ENCODE results near the gene GDPD5.

The GDPD5 gene

DNA sequence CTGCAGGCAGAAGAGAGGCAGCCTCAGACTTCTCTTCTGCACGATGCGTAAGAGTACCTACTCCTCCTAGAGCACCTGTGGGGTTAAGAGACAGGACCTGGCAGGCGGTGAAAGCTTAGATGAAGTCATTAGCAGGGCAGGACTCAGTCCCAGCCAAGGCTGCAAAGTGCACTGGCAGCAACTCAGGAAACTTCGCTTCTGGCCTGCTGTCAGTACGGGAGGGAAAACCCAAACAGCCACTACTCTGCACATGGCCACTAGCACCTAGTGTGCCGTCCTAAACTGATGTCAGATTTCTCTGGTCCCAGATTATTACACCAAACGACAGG is 84.0 kb downstream of the GDPD5 start:
- no peak for DNase-seq

GRCh38 chr11:75440960-75441803 is 84.6 kb downstream of the GDPD5 start:
- no peak for DNase-seq

- no peak for DNase-seq
Observed at GRCh38 chr11:75439495-75440120, 86.1 kb downstream of the GDPD5 start.

- no peak for DNase-seq
Observed at GRCh38 chr11:75439026-75439425, 86.7 kb downstream of the GDPD5 start.

DNA sequence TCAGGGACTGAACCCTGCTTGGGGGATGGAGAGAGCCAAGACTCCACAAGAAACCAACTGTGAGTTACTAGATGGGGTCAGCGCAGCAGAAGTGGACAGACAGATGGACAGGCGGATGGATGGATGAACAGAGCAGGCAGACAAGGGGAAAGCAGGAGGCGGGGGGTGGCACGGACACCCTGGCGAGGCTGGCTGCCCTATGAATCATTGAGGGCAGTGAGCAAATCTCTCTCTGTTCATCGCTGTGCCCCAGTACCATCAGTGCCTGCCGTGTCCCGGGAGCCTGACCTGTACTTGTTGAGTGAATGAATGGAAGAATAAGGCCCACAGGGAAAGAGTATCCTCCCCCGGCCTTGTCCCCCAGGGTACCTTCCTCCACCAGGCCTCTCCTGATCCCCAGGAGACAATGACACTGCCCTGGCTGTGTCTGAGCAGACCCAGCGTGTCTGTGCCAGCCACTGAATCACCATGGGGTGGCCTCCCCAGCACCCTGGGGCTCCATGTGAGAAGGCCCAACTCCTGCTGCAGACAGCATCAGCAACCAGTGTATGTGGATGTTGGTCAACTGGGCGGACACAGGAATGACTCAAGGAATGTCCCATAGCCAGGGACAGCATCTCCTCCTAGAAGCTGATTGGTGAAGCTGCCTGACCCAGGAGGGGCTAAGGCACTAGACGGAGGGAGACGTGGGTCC is 87.6 kb downstream of the GDPD5 start:
- DNase-seq: no peak

GRCh38 chr11:75436806-75437205 is 88.9 kb downstream of the GDPD5 start:
- DNase-seq: no peak

DNA sequence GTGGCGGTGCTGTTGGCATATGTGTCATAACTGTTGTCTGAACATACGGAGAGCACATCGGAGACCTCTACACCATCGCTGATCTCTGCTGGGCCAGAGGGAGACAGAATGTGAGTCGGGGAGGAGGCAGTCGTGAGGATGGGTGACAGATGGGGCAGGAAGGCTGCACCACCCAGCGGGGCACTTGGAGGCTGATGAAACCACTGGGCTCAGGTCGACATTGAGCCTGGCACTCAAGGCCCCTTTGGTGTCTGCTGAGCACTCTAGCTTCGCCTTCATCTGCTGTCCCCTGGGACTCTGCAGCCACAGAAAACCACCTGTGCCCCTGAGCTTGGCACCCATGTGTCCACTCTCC is 90.2 kb downstream of the GDPD5 start:
- DNase-seq: no peak

GRCh38 chr11:75434886-75435570 is 90.7 kb downstream of the GDPD5 start:
- no peak for DNase-seq

DNA sequence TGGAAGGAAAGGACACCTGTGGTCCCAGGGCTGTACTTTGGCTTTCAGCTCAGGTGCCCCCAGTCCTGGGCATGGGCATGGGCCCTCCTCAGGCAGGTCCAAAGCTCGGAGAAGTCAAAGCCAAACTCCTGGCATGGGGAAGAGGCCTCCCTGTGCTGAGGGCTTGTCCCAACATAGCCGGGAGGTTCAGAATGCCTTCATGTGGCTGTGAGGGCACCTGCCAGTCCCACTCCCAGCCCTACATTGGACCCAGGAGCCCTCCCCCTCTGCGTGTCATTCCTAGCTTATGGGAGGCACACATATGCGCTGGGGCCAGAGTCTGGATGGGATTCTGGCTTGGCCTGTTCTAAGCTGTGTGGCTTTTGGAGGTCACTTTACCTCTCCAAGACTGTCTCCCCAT is 91.7 kb downstream of the GDPD5 start:
- DNase-seq: no peak

DNA sequence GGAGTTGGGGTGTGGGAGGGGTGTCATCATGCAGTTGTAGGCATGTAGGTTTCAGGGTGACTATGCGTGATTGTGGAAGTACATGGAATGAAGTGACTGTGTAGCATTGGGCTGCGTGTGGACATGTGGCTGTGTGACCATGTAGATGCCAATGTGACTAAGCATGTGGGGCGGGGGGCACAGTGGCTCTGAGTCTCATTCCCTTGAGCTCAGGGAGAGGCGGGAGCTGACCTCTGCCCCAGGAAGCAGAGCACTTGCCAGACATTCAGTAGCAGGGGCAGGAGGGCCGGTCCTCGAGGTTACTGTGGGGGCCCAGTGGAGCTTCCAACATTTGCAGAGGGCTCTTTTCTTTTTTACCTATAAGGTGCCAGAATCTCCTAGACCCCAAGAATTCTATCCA is 92.3 kb downstream of the GDPD5 start:
- DNase-seq: no peak

GRCh38 chr11:75432911-75433321 is 92.8 kb downstream of the GDPD5 start, which contains the start of gene KLHL35:
TSS of gene KLHL35 (minus strand) at chr11:75433203. CDS start at chr11:75430629, 2,574 bp downstream.
- no peak for DNase-seq

DNA sequence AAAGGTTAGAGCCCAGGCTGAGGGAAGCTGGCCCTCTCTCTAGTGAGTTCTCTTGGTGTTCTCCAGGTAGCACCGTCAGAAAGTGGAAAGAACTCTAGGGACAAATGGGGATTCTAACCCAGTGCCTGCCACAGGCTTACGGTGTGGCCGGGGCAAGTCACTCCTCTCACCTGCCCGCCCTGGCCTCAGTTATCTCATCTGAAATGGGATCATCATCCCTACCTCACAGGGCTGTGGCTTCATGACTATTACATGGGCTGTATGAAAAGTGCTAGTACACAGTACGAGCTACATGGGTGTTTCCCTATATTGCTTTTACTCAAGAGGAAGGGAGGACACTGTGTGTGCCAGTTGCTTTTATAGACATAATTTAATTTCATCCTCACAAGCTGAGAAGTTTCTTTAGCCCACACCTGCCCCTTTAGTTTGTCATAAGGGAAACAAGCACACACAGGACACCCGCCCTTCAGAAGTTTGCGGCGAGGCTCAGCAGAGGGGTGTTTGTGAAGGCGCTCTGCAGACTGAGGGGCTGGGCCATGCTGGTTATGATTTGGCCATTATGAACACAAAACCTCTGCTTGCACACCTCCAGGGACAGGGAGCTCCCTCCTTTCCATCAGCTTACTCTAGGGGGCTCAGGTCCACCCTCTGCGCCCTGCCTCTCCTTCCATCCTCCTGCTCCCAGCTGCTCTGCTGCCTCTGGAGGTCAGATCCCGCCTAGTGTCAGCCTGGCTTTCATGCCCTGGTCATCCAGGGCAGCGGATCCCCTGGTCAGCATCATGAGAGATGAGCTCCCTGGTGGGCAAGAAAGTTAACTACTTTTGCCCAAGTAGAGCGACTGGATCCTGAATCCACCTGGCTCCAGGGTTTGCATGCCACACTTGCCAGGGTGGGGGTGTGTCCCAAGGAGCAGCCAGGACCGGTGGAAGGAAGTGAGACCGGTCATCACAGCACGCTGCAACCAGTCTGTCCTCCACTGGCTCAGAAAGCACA is 93.9 kb downstream of the GDPD5 start:
- DNase-seq: no peak

- peak; percentile 46 for DNase-seq
Observed at GRCh38 chr11:75430714-75431532, 94.8 kb downstream of the GDPD5 start.

DNA sequence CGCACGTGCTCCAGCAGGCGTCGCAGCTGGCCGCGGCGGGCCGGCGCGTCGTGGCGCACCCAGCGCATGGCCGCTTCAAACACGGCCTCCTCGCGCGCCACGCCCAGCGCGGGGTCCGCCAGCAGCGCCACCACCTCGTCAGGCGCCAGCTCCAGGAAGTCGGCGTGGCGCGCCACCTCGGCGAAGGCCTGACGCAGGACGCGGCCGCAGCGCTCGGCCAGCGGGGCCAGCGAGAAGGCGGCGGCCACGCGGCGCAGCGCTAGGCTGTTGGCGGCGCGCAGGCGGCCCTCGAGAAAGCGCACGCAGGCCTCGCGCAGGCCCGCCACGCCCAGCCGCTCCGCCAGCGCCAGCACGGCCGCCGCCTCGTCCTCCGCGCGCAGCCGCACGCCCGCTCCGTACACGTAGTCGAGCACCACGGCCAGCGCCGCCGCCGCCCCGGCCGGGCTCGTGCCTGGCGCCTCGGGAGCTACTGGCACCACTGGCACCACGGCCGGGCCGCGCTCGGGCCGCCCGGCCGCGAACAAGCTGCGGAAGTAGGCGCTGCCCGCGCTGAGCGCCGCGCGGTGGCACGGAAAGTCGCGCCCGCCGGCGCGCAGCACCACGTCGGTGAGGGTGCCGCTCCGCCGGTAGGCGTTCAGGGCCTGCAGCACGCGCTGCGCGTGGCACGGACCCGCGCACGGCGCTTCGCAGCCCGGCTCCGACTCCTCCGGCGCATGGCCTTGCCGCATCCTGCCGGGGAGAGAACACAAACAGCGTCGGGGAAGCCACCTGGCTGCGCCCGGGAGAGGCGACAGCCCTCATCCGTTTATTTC is 95.6 kb downstream of the GDPD5 start:
- DNase-seq: peak; percentile 24

DNA sequence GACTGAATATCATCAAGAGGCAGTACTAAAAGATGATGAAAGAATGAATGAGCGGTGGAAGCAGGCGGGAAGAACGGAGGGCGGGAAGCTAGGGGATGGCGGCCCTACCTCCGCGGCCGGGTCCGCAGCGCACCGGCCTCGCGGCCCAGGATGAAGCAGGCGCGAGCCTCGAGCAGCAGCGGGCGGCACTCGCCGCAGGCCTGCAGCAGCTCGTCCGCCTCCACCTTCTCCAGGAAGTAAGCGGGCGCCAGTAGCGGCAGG is 96.2 kb downstream of the GDPD5 start:
- DNase-seq: no peak

- no peak for DNase-seq
Observed at GRCh38 chr11:75428989-75429640, 96.6 kb downstream of the GDPD5 start.

- no peak for DNase-seq
Observed at GRCh38 chr11:75428281-75428724, 97.4 kb downstream of the GDPD5 start.

GRCh38 chr11:75427181-75427580 is 98.6 kb downstream of the GDPD5 start:
- no peak for DNase-seq

GRCh38 chr11:75426720-75427086 is 99.0 kb downstream of the GDPD5 start:
- DNase-seq: no peak

GRCh38 chr11:75425422-75425821 is 100.3 kb downstream of the GDPD5 start:
- no peak for DNase-seq

All from SHP77 treated with DMSO at 0.1 percent for 48 hours (cell line).